K562 (cell line): Measurements from ENCODE around the gene RAB27B. TPM values are rescaled to one million over a fixed set of nuclear protein-coding genes. Genes with fewer than 3 reads are reported as not detected.

Source experiments
- ATAC-seq: fragments of 200-7000 bp; cut with Tn5 transposase; 3 replicates; pipeline ENCODE4 v1.9.1; 2020; ENCODE audit warnings: moderate library complexity
- BruUV-seq: library from RNA; stranded (reverse); fragments of 400-500 nt; replicated peaks from 2 replicates; lab custom pipeline; 2021; lab: Mats Ljungman, UMichigan
- CTCF ChIA-PET: fragments of 300-600 bp; formaldehyde crosslinking; extraction: SDS; loops from one replicate; lab custom pipeline; 2021; ENCODE audit warnings: low intra/inter-chr PET ratio; lab: Yijun Ruan, JAX
- POLR2A ChIA-PET: fragments of 300-600, 350-650 bp; sonication (Branson Sonifier 250); formaldehyde crosslinking; extraction: SDS; loops from one replicate; lab custom pipeline; 2021; ENCODE audit warnings: antibody characterized with exemption, inconsistent platforms; lab: Yijun Ruan, JAX
- DNase-seq, 4 experiments: peaks; one replicate each; pipeline versions ENCODE4 v3.0.0 to v3.0.0-alpha.2; 2011 to 2018; ENCODE audit warnings: low spot score in 3 of 4, mixed read lengths in 3 of 4; ENCODE audit errors: extremely low read depth in 1 of 4
- FAIRE-seq: peaks from 2 replicates; lab custom pipeline; 2011; peaks lifted over from hg19 to GRCh38; lab: Jason Lieb, UNC
- H2AFZ ChIP-seq: 2 replicates; pipeline ENCODE4 v1.6.0; 2011; ENCODE audit warnings: low read depth, low read length, control low read depth, inconsistent platforms
- H3K27ac ChIP-seq: fragments of 200-600 bp; 3 replicates; pipeline ENCODE4 v1.8.0; 2011; ENCODE audit warnings: low read depth, mild to moderate bottlenecking, control low read depth, inconsistent platforms, low read length, moderate library complexity, mixed read lengths; ENCODE audit errors: extremely low read depth
- H3K27me3 ChIP-seq, 2 experiments: fragments of 300-600 bp in 1 of 2; 2 replicates in 1 of 2; 3 replicates in 1 of 2; pipeline versions ENCODE4 v1.6.0 to v1.8.0; 2011; ENCODE audit warnings: inconsistent platforms in 2 of 2, low read length in 2 of 2, mild to moderate bottlenecking in 1 of 2, mixed read lengths in 1 of 2, moderate library complexity in 1 of 2; ENCODE audit not compliant: control insufficient read depth in 2 of 2, insufficient read depth in 2 of 2
- H3K36me3 ChIP-seq: fragments of 300-600 bp; 3 replicates; pipeline ENCODE4 v1.8.0; 2011; ENCODE audit warnings: mild to moderate bottlenecking, low read length, inconsistent platforms; ENCODE audit not compliant: control insufficient read depth, insufficient read depth
- H3K4me1 ChIP-seq, 2 experiments: fragments of 200-600 bp in 1 of 2; replicated peaks in 1 of 2; 2 replicates in 1 of 2; 3 replicates in 1 of 2; pipeline versions ENCODE4 v1.5.1 to v1.8.0; 2011; ENCODE audit warnings: inconsistent platforms in 2 of 2, low read length in 2 of 2, mild to moderate bottlenecking in 1 of 2, mixed read lengths in 1 of 2, moderate library complexity in 1 of 2; ENCODE audit not compliant: control insufficient read depth in 2 of 2, insufficient read depth in 2 of 2
- H3K4me2 ChIP-seq: 2 replicates; pipeline ENCODE4 v1.6.1; 2011; ENCODE audit warnings: low read length, control low read depth, inconsistent platforms, mixed read lengths; ENCODE audit not compliant: insufficient read depth
- H3K4me3 ChIP-seq: fragments of 200-600 bp; sonication (generic), shearing (Covaris generic); 2 replicates; pipeline ENCODE4 v1.5.1; 2016; ENCODE audit warnings: control low read depth, inconsistent platforms
- H3K79me2 ChIP-seq: fragments of 200-600 bp; 3 replicates; pipeline ENCODE4 v1.8.0; 2011; ENCODE audit warnings: low read length, inconsistent platforms; ENCODE audit not compliant: control insufficient read depth, insufficient read depth
- H3K9ac ChIP-seq, 2 experiments: 2 replicates each; pipeline versions ENCODE4 v1.6.0 to v1.6.1; 2011; ENCODE audit warnings: low read depth in 2 of 2, low read length in 2 of 2, control low read depth in 1 of 2, inconsistent platforms in 1 of 2, mild to moderate bottlenecking in 1 of 2, mixed read lengths in 1 of 2; ENCODE audit not compliant: insufficient read depth in 1 of 2
- H3K9me1 ChIP-seq: one replicate; pipeline ENCODE4 v1.6.0; 2011; ENCODE audit warnings: inconsistent platforms, mild to moderate bottlenecking, low read length, moderate library complexity; ENCODE audit not compliant: control insufficient read depth, insufficient read depth
- H3K9me3 ChIP-seq: replicated peaks from 2 replicates; pipeline ENCODE4 v1.5.1; 2011; ENCODE audit warnings: low read depth, low read length, inconsistent platforms; ENCODE audit not compliant: control insufficient read depth, insufficient read depth
- H4K20me1 ChIP-seq: replicated peaks from 2 replicates; pipeline ENCODE4 v1.6.1; 2011; ENCODE audit warnings: low read length, inconsistent platforms, mixed read lengths; ENCODE audit not compliant: control insufficient read depth, insufficient read depth
- CLOCK ChIP-seq: fragments of 250-450 bp; sonication (Bioruptor Pico); IDR thresholded peaks from 2 replicates; pipeline ENCODE4 v1.4.0; 2020; ENCODE audit warnings: mild to moderate bottlenecking, moderate library complexity, borderline replicate concordance
- NR2C1 ChIP-seq, 2 experiments: fragments of 450-650 bp; IDR thresholded peaks; 2 replicates each; pipeline ENCODE4 v1.6.1; 2017; ENCODE audit warnings: mild to moderate bottlenecking in 2 of 2, antibody characterized with exemption in 1 of 2, inconsistent platforms in 1 of 2, missing compliant biosample characterization in 1 of 2, missing genetic modification characterization in 1 of 2
- PBX2 ChIP-seq, 2 experiments: IDR thresholded peaks in 1 of 2; conservative IDR thresholded peaks in 1 of 2; 2 replicates each; pipeline ENCODE4 v1.6.1; 2016; ENCODE audit warnings: low read depth in 2 of 2, mild to moderate bottlenecking in 1 of 2, missing compliant biosample characterization in 1 of 2, missing genetic modification characterization in 1 of 2, moderate library complexity in 1 of 2
- RFX7 ChIP-seq: fragments of 250-450 bp; sonication (Bioruptor Pico); IDR thresholded peaks from 2 replicates; pipeline ENCODE4 v1.5.1; 2021; ENCODE audit warnings: mild to moderate bottlenecking
- STAT6 ChIP-seq: sonication (generic); formaldehyde crosslinking; IDR thresholded peaks from 2 replicates; pipeline ENCODE4 v1.8.1; 2023; ENCODE audit warnings: mild to moderate bottlenecking, missing genetic modification reagents
- TEAD2 ChIP-seq: fragments of 450-650 bp; IDR thresholded peaks from 2 replicates; pipeline ENCODE4 v1.6.1; 2016; ENCODE audit warnings: missing genetic modification characterization, control low read depth, missing compliant biosample characterization
- ZNF79 ChIP-seq: fragments of 250-450 bp; sonication (Bioruptor Pico); IDR thresholded peaks from 2 replicates; pipeline ENCODE4 v1.4.0; 2020; ENCODE audit warnings: low read depth, mild to moderate bottlenecking, moderate library complexity
- WGBS: fragments of 100-300 bp; shearing (Covaris generic); methylation state at CpG from one replicate; pipeline ENCODE4 v1.1.6; 2016; ENCODE audit warnings: low coverage, mixed read lengths; ENCODE audit not compliant: insufficient coverage; ENCODE audit errors: missing lambda C conversion rate; 5-methylcytosine and 5-hydroxymethylcytosine counted together
- in situ Hi-C: fragments of 300-500 bp; cut with MboI; formaldehyde crosslinking; loops from 4 replicates; pipeline ENCODE4 v1.15.0; 2018; ENCODE audit warnings: inconsistent platforms, mixed read lengths
- intact Hi-C: fragments of 100-400 bp; cut with micrococcal nuclease; formaldehyde crosslinking; loops from 2 replicates; pipeline ENCODE4 v1.14.2; 2022
- polyA plus RNA-seq, 8 experiments: library from polyadenylated mRNA; depleted of rRNA in 4 of 8; stranded (reverse) in 5 of 8; unstranded in 3 of 8; fragments of >200 nt; fragmentation: Nextera tagmentation in 2 of 8; fragmentation: Illumina TruSeq in 1 of 8; extraction: Ambion mirVana in 2 of 8; extraction: Trizol in 1 of 8; gene quantifications; 2 replicates each; pipeline versions ENCODE4 v1.2.1 to v1.2.3, GENCODE V29; 2011 to 2014; ENCODE audit warnings: inconsistent platforms in 1 of 8, missing spikeins in 1 of 8
- total RNA-seq, 7 experiments: library from RNA; depleted of rRNA in 6 of 7; stranded (reverse); fragments of >200 nt in 6 of 7; fragmentation: Illumina TruSeq in 2 of 7; extraction: Trizol in 2 of 7; gene quantifications; 2 replicates each; pipeline versions ENCODE4 v1.2.1 to v1.2.3, GENCODE V29; 2011 to 2021; ENCODE audit warnings: low replicate concordance in 1 of 7

RAB27B gene
- total and polyA plus RNA-seq, 9 of the 15 experiments (the other 6 are each of a cell fraction or from before 2014, with no cell fraction given) = 0.44 to 5.7 (median 1.2) TPM

DNA sequence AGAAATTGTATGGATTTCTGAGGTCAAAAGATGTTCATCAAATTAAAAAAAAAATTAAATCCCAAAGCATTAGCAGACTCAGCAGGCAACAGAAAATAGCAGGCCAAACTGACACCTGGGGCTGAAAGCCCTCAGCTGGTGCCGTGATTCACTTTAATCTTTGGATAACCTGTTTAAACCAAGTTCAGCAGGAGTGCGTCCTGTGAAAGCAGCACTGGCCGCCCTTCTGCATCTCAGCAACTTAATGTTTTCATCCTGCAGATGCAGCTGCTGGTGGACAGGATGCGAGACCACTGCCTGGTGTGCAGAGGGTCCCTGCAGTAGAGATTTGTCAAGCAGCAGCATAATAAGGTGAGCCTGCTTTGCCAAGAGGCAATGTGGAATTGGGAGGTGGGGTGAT is 89.8 kb downstream of the RAB27B start:
- ChIA-PET POLR2A (no interaction called here), CTCF (no interaction called here)
- Histone ChIP-seq H3K36me3 (no peaks in the 10 kb centered on the region), H3K9ac (no peak overlapping the region), H3K4me1 (no peaks in the 10 kb centered on the region), H3K4me3 (no peak overlapping the region), H3K27me3 (no peaks in the 10 kb centered on the region), H3K4me2 (no peak overlapping the region), H4K20me1 (no peaks in the 10 kb centered on the region), H2AFZ (no peak overlapping the region), H3K27ac (no peak overlapping the region), H3K9me1 (no peaks in the 10 kb centered on the region), H3K9me3 (no peaks in the 10 kb centered on the region), H3K79me2 (no peaks in the 10 kb centered on the region)
- intact Hi-C loops = no loop called here
- no TSS peak for BruUV-seq
- no peak for FAIRE-seq
- in situ Hi-C loops = no loop called here
- DNase-seq = no peak
- ATAC-seq = no peak
- 48% methylated on average over 3 of the region's 4 CpGs for WGBS
- TF ChIP-seq NR2C1 (IDR thresholded peaks at IDR 0.05) (no peak), NR2C1 (tag; IDR thresholded peaks at IDR 0.05) (no peak), PBX2 (CRISPR knock-in tag; IDR thresholded peaks at IDR 0.05; ENCODE audit: low read depth) (no peak), PBX2 (tag; conservative IDR thresholded peaks at IDR 0.05; ENCODE audit: low read depth) (no peak), RFX7 (CRISPR knock-in tag) (no peak), CLOCK (CRISPR knock-in tag) (no peak), STAT6 (CRISPR knock-in tag) (no peak), TEAD2 (no peak), ZNF79 (CRISPR knock-in tag) (no peak)
